Umbilical cord (tissue), 2 donors: Measurements from ENCODE around the gene SDSL. TPM values are rescaled to one million over a fixed set of nuclear protein-coding genes. Genes with fewer than 3 reads are reported as not detected.
A peak's percentile ranks its signal among the peaks of the same experiment; 100 is the strongest.

Experiments
- DNase-seq: peaks from one replicate; pipeline ENCODE4 v3.0.0-alpha.2; 2015; ENCODE audit warnings: low spot score
- total RNA-seq: library from RNA; depleted of rRNA; stranded (reverse); fragments of >200 nt; gene quantifications from one replicate; pipeline ENCODE4 v1.2.3, GENCODE V29; 2014; ENCODE audit warnings: low replicate concordance; ENCODE audit not compliant: insufficient read depth

Gene SDSL
- total RNA-seq, 1 donor from 2014 or later: 3.6 TPM

GRCh38 chr12:113479216-113479589 lies 57.0 kb downstream of the SDSL start:
- no peak for DNase-seq

GRCh38 chr12:113479590-113480335 lies 57.6 kb downstream of the SDSL start:
- peak; percentile 21 for DNase-seq

GRCh38 chr12:113480336-113480971 lies 58.3 kb downstream of the SDSL start:
- no peak for DNase-seq

GRCh38 chr12:113482334-113482733 lies 60.2 kb downstream of the SDSL start:
- DNase-seq: no peak

- DNase-seq: no peak
Measured at GRCh38 chr12:113485330-113485729, 63.1 kb downstream of the SDSL start.

GRCh38 chr12:113486722-113487121 lies 64.5 kb downstream of the SDSL start:
- no peak for DNase-seq

Other genes with a start within 250 kb of the SDSL start
- 27.7 TPM for gene DDX54, start 236.9 kb upstream of the SDSL start, total RNA-seq
- 17.3 TPM for gene RITA1, start 236.7 kb upstream of the SDSL start, total RNA-seq
- gene TPCN1, start 200.9 kb upstream of the SDSL start, total RNA-seq: 9.1 TPM
- 14.0 TPM for gene SLC8B1, start 87.3 kb upstream of the SDSL start, total RNA-seq
- 19.3 TPM for gene PLBD2, start 63.8 kb upstream of the SDSL start, total RNA-seq
- 2.4 TPM for gene SDS, start 18.5 kb upstream of the SDSL start, total RNA-seq
- not detected for gene LHX5, start 49.5 kb downstream of the SDSL start, total RNA-seq